ENCODE data around the gene CENPM.

DNA sequence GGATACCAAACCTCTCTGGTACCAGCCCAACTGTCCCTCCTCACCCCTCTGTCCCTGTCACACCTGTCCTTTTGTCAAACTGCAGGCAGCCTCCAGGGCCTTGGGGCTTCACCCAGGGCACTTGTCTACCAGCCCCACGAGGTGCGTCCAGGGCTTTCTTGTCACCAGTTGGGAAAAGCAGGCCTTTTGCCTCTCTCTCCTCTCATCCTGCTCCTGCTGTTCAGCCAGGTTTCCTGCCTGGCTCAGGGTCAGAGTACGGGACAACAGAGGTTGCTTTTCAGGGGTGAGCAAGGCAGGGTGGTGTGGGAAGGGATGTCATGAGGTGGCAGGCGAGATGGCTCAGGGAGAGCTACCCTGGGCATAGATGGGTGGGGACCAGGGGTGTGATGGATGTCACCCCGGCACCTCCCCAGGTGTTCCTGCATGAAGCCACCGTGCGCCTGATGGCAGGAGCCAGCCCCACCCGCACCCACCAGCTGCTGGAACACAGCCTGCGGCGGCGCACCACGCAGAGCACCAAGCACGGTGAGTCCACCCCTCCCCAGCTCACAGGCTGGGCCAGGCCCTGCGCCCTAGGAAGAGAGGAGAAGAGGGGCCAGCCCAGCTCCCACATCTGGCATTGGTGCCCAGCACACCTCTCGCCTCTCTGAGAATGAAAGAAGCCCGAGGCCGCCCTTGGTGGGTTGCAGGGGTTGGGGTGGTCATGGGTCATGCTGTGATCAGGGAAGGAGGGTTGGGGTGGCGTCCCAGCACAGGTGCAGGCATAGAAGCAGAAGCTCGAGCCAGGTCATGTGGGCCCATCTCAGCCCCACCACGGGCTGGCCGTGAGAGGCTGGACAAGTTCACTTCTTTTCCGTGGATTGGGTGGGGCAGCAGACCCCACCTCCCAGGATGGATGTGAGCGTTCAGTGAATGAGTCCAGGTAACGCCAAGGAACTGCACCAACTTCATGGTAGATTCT lies 42.2 kb downstream of the CENPM start:
- TF ChIP-seq, protein P1, sequence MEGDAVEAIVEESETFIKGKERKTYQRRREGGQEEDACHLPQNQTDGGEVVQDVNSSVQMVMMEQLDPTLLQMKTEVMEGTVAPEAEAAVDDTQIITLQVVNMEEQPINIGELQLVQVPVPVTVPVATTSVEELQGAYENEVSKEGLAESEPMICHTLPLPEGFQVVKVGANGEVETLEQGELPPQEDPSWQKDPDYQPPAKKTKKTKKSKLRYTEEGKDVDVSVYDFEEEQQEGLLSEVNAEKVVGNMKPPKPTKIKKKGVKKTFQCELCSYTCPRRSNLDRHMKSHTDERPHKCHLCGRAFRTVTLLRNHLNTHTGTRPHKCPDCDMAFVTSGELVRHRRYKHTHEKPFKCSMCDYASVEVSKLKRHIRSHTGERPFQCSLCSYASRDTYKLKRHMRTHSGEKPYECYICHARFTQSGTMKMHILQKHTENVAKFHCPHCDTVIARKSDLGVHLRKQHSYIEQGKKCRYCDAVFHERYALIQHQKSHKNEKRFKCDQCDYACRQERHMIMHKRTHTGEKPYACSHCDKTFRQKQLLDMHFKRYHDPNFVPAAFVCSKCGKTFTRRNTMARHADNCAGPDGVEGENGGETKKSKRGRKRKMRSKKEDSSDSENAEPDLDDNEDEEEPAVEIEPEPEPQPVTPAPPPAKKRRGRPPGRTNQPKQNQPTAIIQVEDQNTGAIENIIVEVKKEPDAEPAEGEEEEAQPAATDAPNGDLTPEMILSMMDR (conservative IDR thresholded peaks at IDR 0.05; ENCODE audit: low read depth in 2 of 2): no peak
- TF ChIP-seq, protein P2, sequence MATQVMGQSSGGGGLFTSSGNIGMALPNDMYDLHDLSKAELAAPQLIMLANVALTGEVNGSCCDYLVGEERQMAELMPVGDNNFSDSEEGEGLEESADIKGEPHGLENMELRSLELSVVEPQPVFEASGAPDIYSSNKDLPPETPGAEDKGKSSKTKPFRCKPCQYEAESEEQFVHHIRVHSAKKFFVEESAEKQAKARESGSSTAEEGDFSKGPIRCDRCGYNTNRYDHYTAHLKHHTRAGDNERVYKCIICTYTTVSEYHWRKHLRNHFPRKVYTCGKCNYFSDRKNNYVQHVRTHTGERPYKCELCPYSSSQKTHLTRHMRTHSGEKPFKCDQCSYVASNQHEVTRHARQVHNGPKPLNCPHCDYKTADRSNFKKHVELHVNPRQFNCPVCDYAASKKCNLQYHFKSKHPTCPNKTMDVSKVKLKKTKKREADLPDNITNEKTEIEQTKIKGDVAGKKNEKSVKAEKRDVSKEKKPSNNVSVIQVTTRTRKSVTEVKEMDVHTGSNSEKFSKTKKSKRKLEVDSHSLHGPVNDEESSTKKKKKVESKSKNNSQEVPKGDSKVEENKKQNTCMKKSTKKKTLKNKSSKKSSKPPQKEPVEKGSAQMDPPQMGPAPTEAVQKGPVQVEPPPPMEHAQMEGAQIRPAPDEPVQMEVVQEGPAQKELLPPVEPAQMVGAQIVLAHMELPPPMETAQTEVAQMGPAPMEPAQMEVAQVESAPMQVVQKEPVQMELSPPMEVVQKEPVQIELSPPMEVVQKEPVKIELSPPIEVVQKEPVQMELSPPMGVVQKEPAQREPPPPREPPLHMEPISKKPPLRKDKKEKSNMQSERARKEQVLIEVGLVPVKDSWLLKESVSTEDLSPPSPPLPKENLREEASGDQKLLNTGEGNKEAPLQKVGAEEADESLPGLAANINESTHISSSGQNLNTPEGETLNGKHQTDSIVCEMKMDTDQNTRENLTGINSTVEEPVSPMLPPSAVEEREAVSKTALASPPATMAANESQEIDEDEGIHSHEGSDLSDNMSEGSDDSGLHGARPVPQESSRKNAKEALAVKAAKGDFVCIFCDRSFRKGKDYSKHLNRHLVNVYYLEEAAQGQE (IDR thresholded peaks at IDR 0.05; ENCODE audit: unreplicated experiment): no peak
- no peak for TF ChIP-seq POLR2AphosphoS5 (IDR thresholded peaks at IDR 0.05; ENCODE audit: low read depth)
- TF ChIP-seq EZH2 (IDR thresholded peaks at IDR 0.05; ENCODE audit: low read depth, unreplicated experiment): no peak

All from GM23338 (cell line).